ENCODE measurements around the gene ZFAND6. TPM values are rescaled to one million over a fixed set of nuclear protein-coding genes. Genes with fewer than 3 reads are reported as not detected.
A peak's percentile ranks its signal among the peaks of the same experiment; 100 is the strongest.

Gene ZFAND6
- total RNA-seq, 1 experiment from 2014 or later: 89.7 TPM

DNA sequence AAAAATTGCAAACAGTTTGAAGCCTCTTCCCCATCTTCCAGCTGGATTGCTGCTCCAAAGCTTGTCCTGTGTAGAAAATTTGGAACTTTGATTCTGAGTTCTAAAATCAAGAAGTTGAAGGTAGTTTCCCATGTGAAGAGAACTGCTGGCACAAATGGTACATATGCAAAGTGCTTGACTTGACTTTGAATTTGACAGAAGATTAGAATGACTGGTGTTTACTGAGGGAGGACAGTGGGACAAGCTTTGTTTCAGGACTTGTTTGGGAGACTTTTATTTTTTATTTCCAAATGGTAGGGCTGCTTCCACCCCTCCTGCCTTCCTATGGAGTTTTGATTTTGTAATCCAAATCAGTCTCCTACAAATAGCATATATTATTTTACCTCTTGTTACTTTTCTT, 7.4 kb downstream of the ZFAND6 start:
- no peak overlapping the region for H2BK20ac ChIP-seq (ENCODE audit: low read depth, low read length, poor library complexity, severe bottlenecking)
- no peak overlapping the region for H3K4me2 ChIP-seq (ENCODE audit: insufficient read depth, insufficient read length, low read length)
- Mint-ChIP-seq H3K9me3 (no peaks in the 10 kb centered on the region), H3K27me3 (ENCODE audit: low read depth) (no peaks in the 10 kb centered on the region), H3K27ac (peak overlapping the region in 2 of 3 experiments; percentile 26 to 42; a peak in 3 of 7 replicates), H3K4me1 (peaks cover 47 to 50% of the 10 kb centered on the region in 2 experiments), H3K4me3 (no peak overlapping the region), H3K36me3 (ENCODE audit: insufficient read depth in 1 of 3, low read depth in 3 of 3) (no peaks in the 10 kb centered on the region)
- TF ChIP-seq, protein P1, sequence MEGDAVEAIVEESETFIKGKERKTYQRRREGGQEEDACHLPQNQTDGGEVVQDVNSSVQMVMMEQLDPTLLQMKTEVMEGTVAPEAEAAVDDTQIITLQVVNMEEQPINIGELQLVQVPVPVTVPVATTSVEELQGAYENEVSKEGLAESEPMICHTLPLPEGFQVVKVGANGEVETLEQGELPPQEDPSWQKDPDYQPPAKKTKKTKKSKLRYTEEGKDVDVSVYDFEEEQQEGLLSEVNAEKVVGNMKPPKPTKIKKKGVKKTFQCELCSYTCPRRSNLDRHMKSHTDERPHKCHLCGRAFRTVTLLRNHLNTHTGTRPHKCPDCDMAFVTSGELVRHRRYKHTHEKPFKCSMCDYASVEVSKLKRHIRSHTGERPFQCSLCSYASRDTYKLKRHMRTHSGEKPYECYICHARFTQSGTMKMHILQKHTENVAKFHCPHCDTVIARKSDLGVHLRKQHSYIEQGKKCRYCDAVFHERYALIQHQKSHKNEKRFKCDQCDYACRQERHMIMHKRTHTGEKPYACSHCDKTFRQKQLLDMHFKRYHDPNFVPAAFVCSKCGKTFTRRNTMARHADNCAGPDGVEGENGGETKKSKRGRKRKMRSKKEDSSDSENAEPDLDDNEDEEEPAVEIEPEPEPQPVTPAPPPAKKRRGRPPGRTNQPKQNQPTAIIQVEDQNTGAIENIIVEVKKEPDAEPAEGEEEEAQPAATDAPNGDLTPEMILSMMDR (conservative IDR thresholded peaks at IDR 0.05): no peak
- H3K4ac ChIP-seq (ENCODE audit: low read depth, low read length): no peak overlapping the region
- no peaks in the 10 kb centered on the region for H3K27me3 ChIP-seq (ENCODE audit: insufficient read depth, low read length)
- no peak overlapping the region for H3K23ac ChIP-seq (ENCODE audit: insufficient read length, low read depth, low read length)
- H3T11ph ChIP-seq (ENCODE audit: low read length): no peak overlapping the region
- no peaks in the 10 kb centered on the region for H4K20me1 ChIP-seq (ENCODE audit: control insufficient read depth, insufficient read depth, insufficient read length)
- H2AFZ ChIP-seq (ENCODE audit: low read length): no peak overlapping the region
- H2BK120ac ChIP-seq (ENCODE audit: low read depth, low read length, poor library complexity, severe bottlenecking): no peak overlapping the region
- H3K56ac ChIP-seq (ENCODE audit: insufficient read length, low read depth, low read length): no peak overlapping the region
- H3K9me3 ChIP-seq (ENCODE audit: control insufficient read depth, low read depth, low read length): no peaks in the 10 kb centered on the region
- H3K79me1 ChIP-seq (ENCODE audit: insufficient read depth, low read depth, low read length, poor library complexity, severe bottlenecking): peaks cover 3% of the 10 kb centered on the region
- H3K27ac ChIP-seq (ENCODE audit: insufficient read length, low read depth, low read length): no peak overlapping the region
- H3K23me2 ChIP-seq (ENCODE audit: insufficient read length, low read depth, low read length, poor library complexity, severe bottlenecking): no peaks in the 10 kb centered on the region
- no peak overlapping the region for H4K91ac ChIP-seq (ENCODE audit: insufficient read length, low read depth, low read length)
- H4K5ac ChIP-seq (ENCODE audit: insufficient read length, low read depth, low read length): no peak overlapping the region
- H2BK5ac ChIP-seq (ENCODE audit: insufficient read length, low read length): no peak overlapping the region
- DNase-seq: no peak
- H2BK12ac ChIP-seq (ENCODE audit: insufficient read length, low read depth, low read length): no peak overlapping the region
- no peak overlapping the region for H3K14ac ChIP-seq (ENCODE audit: insufficient read depth, low read length)
- H3K79me2 ChIP-seq (ENCODE audit: insufficient read depth, low read length): peaks cover 30% of the 10 kb centered on the region; the same call in 1 of the 2 replicates
- H3K18ac ChIP-seq (ENCODE audit: insufficient read length, low read depth, low read length): no peak overlapping the region
- no peak overlapping the region for H3K9ac ChIP-seq (ENCODE audit: extremely low read depth, insufficient read length, low read length)
- H3K4me1 ChIP-seq (ENCODE audit: insufficient read depth, low read length): peaks cover 5% of the 10 kb centered on the region; the same call in 1 of the 2 replicates
- H2BK15ac ChIP-seq (ENCODE audit: low read depth, low read length): no peak overlapping the region
- no peak overlapping the region for H4K8ac ChIP-seq (replicated peaks; ENCODE audit: insufficient read length, low read depth, low read length)
- H2AK5ac ChIP-seq (ENCODE audit: insufficient read length, low read length): no peak overlapping the region

Measured in H9 (cell line).